Prostate gland (tissue), 2 donors: ENCODE results near the gene CSAD. TPM values are rescaled to one million over a fixed set of nuclear protein-coding genes. Genes with fewer than 3 reads are reported as not detected.
A peak's percentile ranks its signal among the peaks of the same experiment; 100 is the strongest.

Experiments
- DNase-seq: peaks from one replicate; pipeline ENCODE4 v3.0.0-alpha.2; 2019; ENCODE audit warnings: low spot score
- H3K27ac ChIP-seq, 2 donors: fragments of 200-600 bp; sonication (generic); 2 replicates each; pipeline ENCODE4 v1.5.1; 2017 to 2019
- H3K27me3 ChIP-seq: fragments of 200-600 bp; sonication (generic); replicated peaks from 2 replicates; pipeline ENCODE4 v1.5.1; 2019; ENCODE audit not compliant: insufficient read depth
- H3K36me3 ChIP-seq, 2 donors: fragments of 200-600 bp; sonication (generic); 1 replicate in 1 of 2; 2 replicates in 1 of 2; pipeline versions ENCODE4 v1.5.1 to v1.8.1; 2017 to 2019
- H3K4me1 ChIP-seq: fragments of 200-600 bp; sonication (generic); replicated peaks from 2 replicates; pipeline ENCODE4 v1.5.1; 2019
- H3K4me3 ChIP-seq, 2 donors: fragments of 200-600 bp; sonication (generic); 2 replicates each; pipeline ENCODE4 v1.5.1; 2017 to 2019
- H3K9me3 ChIP-seq: fragments of 200-600 bp; sonication (generic); 2 replicates; pipeline ENCODE4 v1.5.1; 2017
- POLR2A ChIP-seq: fragments of 450-650 bp; IDR thresholded peaks from one replicate; pipeline ENCODE4 v1.6.1; 2016; ENCODE audit warnings: antibody characterized with exemption, mild to moderate bottlenecking
- POLR2AphosphoS5 ChIP-seq: sonication (generic); formaldehyde crosslinking; IDR thresholded peaks from one replicate; pipeline ENCODE4 v1.6.1; 2017; ENCODE audit warnings: antibody characterized with exemption
- WGBS: methylation state at CpG from one replicate; pipeline ENCODE4 v1.1.5; 2018; 5-methylcytosine and 5-hydroxymethylcytosine counted together
- intact Hi-C: fragments of 100-400 bp; cut with DNase I; formaldehyde crosslinking; loops from one replicate; pipeline ENCODE4 v1.14.2; 2022
- total RNA-seq, 2 donors: library from RNA; depleted of rRNA; stranded (reverse); fragments of >200 nt; gene quantifications; one replicate each; pipeline ENCODE4 v1.1.0, GENCODE V29; 2016
- TF ChIP-seq, protein P1 (sequence below), 4 experiments: fragments of 200-600 bp in 2 of 4; fragments of 450-650 bp in 2 of 4; sonication (generic) in 2 of 4; IDR thresholded peaks; 1 replicate in 3 of 4; 2 replicates in 1 of 4; pipeline ENCODE4 v1.5.1; 2016 to 2019; ENCODE audit warnings: antibody characterized with exemption in 4 of 4, mild to moderate bottlenecking in 2 of 4, moderate library complexity in 2 of 4

The CSAD gene
- total RNA-seq, 2 donors from 2014 or later, result 30.8 to 92.5 TPM

- no peaks in the 10 kb centered on the region for H3K9me3 ChIP-seq
- TF ChIP-seq POLR2AphosphoS5 (no peak), POLR2A (no peak)
- TF ChIP-seq, protein P1, sequence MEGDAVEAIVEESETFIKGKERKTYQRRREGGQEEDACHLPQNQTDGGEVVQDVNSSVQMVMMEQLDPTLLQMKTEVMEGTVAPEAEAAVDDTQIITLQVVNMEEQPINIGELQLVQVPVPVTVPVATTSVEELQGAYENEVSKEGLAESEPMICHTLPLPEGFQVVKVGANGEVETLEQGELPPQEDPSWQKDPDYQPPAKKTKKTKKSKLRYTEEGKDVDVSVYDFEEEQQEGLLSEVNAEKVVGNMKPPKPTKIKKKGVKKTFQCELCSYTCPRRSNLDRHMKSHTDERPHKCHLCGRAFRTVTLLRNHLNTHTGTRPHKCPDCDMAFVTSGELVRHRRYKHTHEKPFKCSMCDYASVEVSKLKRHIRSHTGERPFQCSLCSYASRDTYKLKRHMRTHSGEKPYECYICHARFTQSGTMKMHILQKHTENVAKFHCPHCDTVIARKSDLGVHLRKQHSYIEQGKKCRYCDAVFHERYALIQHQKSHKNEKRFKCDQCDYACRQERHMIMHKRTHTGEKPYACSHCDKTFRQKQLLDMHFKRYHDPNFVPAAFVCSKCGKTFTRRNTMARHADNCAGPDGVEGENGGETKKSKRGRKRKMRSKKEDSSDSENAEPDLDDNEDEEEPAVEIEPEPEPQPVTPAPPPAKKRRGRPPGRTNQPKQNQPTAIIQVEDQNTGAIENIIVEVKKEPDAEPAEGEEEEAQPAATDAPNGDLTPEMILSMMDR (IDR thresholded peaks at IDR 0.05), result no peak
- 7% methylated on average over 28 of the region's 30 CpGs for WGBS
- H3K27me3 ChIP-seq, result no peaks in the 10 kb centered on the region
- peak overlapping the region; percentile 48 to 70 for H3K4me3 ChIP-seq
- intact Hi-C loops, result no loop called here
- H3K36me3 ChIP-seq, result peaks cover 0 to 6% of the 10 kb centered on the region in 2 donors
- peaks cover 22% of the 10 kb centered on the region for H3K4me1 ChIP-seq
- peak overlapping the region; percentile 82 to 99 for H3K27ac ChIP-seq
- DNase-seq, result no peak
Measured at GRCh38 chr12:53218551-53219291, 38.0 kb upstream of the CSAD start.

GRCh38 chr12:53217931-53218307 is 37.2 kb upstream of the CSAD start:
- H3K9me3 ChIP-seq, result no peaks in the 10 kb centered on the region
- peaks cover 0 to 6% of the 10 kb centered on the region in 2 donors for H3K36me3 ChIP-seq
- 21% methylated on average over 3 of the region's 3 CpGs for WGBS
- H3K27ac ChIP-seq, result peak overlapping the region; percentile 82 to 99
- H3K4me1 ChIP-seq, result peaks cover 17% of the 10 kb centered on the region
- TF ChIP-seq POLR2A (no peak), POLR2AphosphoS5 (no peak)
- TF ChIP-seq, protein P1 (IDR thresholded peaks at IDR 0.05), result no peak
- H3K4me3 ChIP-seq, result peak overlapping the region; percentile 48 to 70
- DNase-seq, result no peak
- intact Hi-C loops, result no loop called here
- no peaks in the 10 kb centered on the region for H3K27me3 ChIP-seq

DNA sequence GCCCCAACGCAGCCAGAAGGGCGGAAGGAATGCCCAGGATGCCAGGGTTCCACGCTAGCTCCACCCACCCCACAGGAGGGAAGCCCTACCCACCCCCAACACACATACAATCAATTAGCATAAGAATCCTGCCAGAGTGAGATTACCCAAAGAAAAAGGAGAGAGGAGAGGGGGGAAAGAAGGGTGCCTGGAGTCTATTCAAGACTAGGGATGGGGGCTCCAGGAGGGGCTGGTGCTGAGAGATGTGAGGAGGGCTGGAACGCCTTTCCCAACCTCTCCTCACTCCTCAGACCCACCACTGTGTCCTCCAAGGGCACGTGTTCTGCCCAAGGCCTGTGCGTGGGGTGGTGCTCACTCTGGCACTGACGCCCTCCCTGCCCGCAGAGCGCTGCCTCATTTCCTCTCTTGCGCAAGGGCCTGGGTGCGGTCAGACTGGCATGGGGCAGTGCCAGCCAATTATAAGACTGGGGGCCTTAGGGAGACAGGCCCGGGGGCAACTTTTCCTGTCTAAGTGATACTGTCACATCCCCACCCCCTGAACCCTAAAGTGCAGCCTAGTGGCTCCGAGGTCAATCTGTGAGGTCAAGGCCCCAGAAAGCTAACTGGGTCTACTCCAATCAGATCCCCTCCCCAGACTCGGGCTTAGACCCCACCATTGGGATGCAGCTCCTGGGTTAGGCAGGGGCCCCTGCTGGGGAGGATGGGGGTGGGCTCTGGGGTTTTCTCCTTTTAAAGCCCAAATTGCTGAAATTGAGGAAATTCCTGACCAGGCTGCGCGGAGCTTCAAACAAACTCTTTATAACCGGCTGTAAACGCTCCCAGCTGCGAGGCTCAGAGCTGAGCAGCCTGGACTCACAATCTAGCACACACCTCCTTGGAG is 36.6 kb upstream of the CSAD start:
- H3K36me3 ChIP-seq, result peaks cover 2 to 6% of the 10 kb centered on the region in 2 donors
- intact Hi-C loops, result no loop called here
- WGBS, result 47% methylated on average over 19 of the region's 19 CpGs
- no peaks in the 10 kb centered on the region for H3K9me3 ChIP-seq
- H3K4me3 ChIP-seq, result no peak overlapping the region
- H3K4me1 ChIP-seq, result peaks cover 17% of the 10 kb centered on the region
- H3K27me3 ChIP-seq, result no peaks in the 10 kb centered on the region
- H3K27ac ChIP-seq, result peak overlapping the region; percentile 82 to 99
- TF ChIP-seq POLR2A (no peak), POLR2AphosphoS5 (peak; percentile 19)
- TF ChIP-seq, protein P1 (IDR thresholded peaks at IDR 0.05), result no peak
- DNase-seq, result no peak

- no peaks in the 10 kb centered on the region for H3K27me3 ChIP-seq
Measured at GRCh38 chr12:53215497-53215896, 34.8 kb upstream of the CSAD start.

More at GRCh38 chr12:53215497-53215896, 34.8 kb upstream of the CSAD start:
- Histone ChIP-seq H3K4me1 (peaks cover 17% of the 10 kb centered on the region), H3K36me3 (peaks cover 6 to 14% of the 10 kb centered on the region in 2 donors), H3K4me3 (no peak overlapping the region), H3K27ac (peak overlapping the region in 1 of 2 donors; percentile 26), H3K9me3 (no peaks in the 10 kb centered on the region)
- 76% methylated on average over 8 of the region's 8 CpGs for WGBS
- no peak for DNase-seq
- intact Hi-C loops, result loop anchor here (2.0 kb wide), 1 partner anchor 71 kb away; no protein-coding TSS in a partner anchor
- TF ChIP-seq, protein P1 (IDR thresholded peaks at IDR 0.05), result no peak
- no peak for TF ChIP-seq POLR2AphosphoS5
